Measurements from ENCODE around the gene PNPO.
A peak's percentile ranks its signal among the peaks of the same experiment; 100 is the strongest.
"Not testable (repeated sequence)": the region's sequence is repeated elsewhere in the genome, so short reads cannot be mapped to it uniquely, and the experiment has no call there.

The PNPO gene

GRCh38 chr17:47975823-47976205, 34.4 kb downstream of the PNPO start:
- H3K36me3 Mint-ChIP-seq (ENCODE audit: insufficient read depth): peaks cover 30% of the 10 kb centered on the region

GRCh38 chr17:47978324-47978723, 37.0 kb downstream of the PNPO start:
- no peak overlapping the region for H3K27ac Mint-ChIP-seq (ENCODE audit: low read depth)
- H3K4me1 Mint-ChIP-seq: peaks cover 24% of the 10 kb centered on the region
- DNase-seq (ENCODE audit: low spot score in 2 of 2): peak in 1 of 2 donors; percentile 13
- peaks cover 33% of the 10 kb centered on the region for H3K36me3 Mint-ChIP-seq (ENCODE audit: insufficient read depth)
- no peak overlapping the region for H3K4me3 Mint-ChIP-seq
- ATAC-seq (replicated peaks; ENCODE audit: extremely low read depth, poor library complexity, severe bottlenecking): peak; percentile 19
- H3K27me3 Mint-ChIP-seq: no peaks in the 10 kb centered on the region
- no peaks in the 10 kb centered on the region for H3K9me3 Mint-ChIP-seq

More at GRCh38 chr17:47975823-47976205, 34.4 kb downstream of the PNPO start:
- no peaks in the 10 kb centered on the region for H3K9me3 Mint-ChIP-seq
- no peak overlapping the region for H3K27ac Mint-ChIP-seq (ENCODE audit: low read depth)
- no peak overlapping the region for H3K4me3 Mint-ChIP-seq
- H3K4me1 Mint-ChIP-seq: peaks cover 26% of the 10 kb centered on the region
- ATAC-seq (replicated peaks; ENCODE audit: extremely low read depth, poor library complexity, severe bottlenecking): no peak
- H3K27me3 Mint-ChIP-seq: no peaks in the 10 kb centered on the region
- no peak for DNase-seq (ENCODE audit: low spot score in 2 of 2)

- ATAC-seq (replicated peaks; ENCODE audit: extremely low read depth, poor library complexity, severe bottlenecking) (no peak), DNase-seq (ENCODE audit: low spot score in 2 of 2) (no peak)
- H3K4me1 Mint-ChIP-seq: peaks cover 24% of the 10 kb centered on the region
- peak overlapping the region; percentile 51 for H3K27ac Mint-ChIP-seq (ENCODE audit: low read depth)
- no peaks in the 10 kb centered on the region for H3K27me3 Mint-ChIP-seq
- no peak overlapping the region for H3K4me3 Mint-ChIP-seq
- H3K36me3 Mint-ChIP-seq (ENCODE audit: insufficient read depth): peaks cover 31% of the 10 kb centered on the region
- H3K9me3 Mint-ChIP-seq: no peaks in the 10 kb centered on the region
These were observed 39.2 kb downstream of the PNPO start for GRCh38 chr17:47980541-47980940.

GRCh38 chr17:47981462-47981861, 40.1 kb downstream of the PNPO start:
- no peak overlapping the region for H3K4me3 Mint-ChIP-seq
- no peaks in the 10 kb centered on the region for H3K27me3 Mint-ChIP-seq
- DNase-seq (ENCODE audit: low spot score in 2 of 2): no peak
- H3K9me3 Mint-ChIP-seq: no peaks in the 10 kb centered on the region
- H3K4me1 Mint-ChIP-seq: peaks cover 24% of the 10 kb centered on the region
- H3K36me3 Mint-ChIP-seq (ENCODE audit: insufficient read depth): peaks cover 26% of the 10 kb centered on the region
- ATAC-seq (replicated peaks; ENCODE audit: extremely low read depth, poor library complexity, severe bottlenecking): peak; percentile 14
- H3K27ac Mint-ChIP-seq (ENCODE audit: low read depth): no peak overlapping the region

GRCh38 chr17:47982091-47982617, 40.8 kb downstream of the PNPO start:
- Mint-ChIP-seq H3K27me3 (no peaks in the 10 kb centered on the region), H3K36me3 (ENCODE audit: insufficient read depth) (peaks cover 22% of the 10 kb centered on the region), H3K27ac (ENCODE audit: low read depth) (no peak overlapping the region), H3K4me3 (no peak overlapping the region), H3K9me3 (no peaks in the 10 kb centered on the region), H3K4me1 (peaks cover 24% of the 10 kb centered on the region)
- ATAC-seq (replicated peaks; ENCODE audit: extremely low read depth, poor library complexity, severe bottlenecking) (no peak), DNase-seq (ENCODE audit: low spot score in 2 of 2) (no peak)

- peaks cover 24% of the 10 kb centered on the region for H3K4me1 Mint-ChIP-seq
- H3K36me3 Mint-ChIP-seq (ENCODE audit: insufficient read depth): peaks cover 15% of the 10 kb centered on the region
- no peak for DNase-seq (ENCODE audit: low spot score in 2 of 2)
- no peak for ATAC-seq (replicated peaks; ENCODE audit: extremely low read depth, poor library complexity, severe bottlenecking)
- H3K27me3 Mint-ChIP-seq: no peaks in the 10 kb centered on the region
- H3K9me3 Mint-ChIP-seq: no peaks in the 10 kb centered on the region
- no peak overlapping the region for H3K4me3 Mint-ChIP-seq
- no peak overlapping the region for H3K27ac Mint-ChIP-seq (ENCODE audit: low read depth)
These were observed 41.4 kb downstream of the PNPO start for GRCh38 chr17:47982645-47983390.

GRCh38 chr17:47983492-47984223, 42.3 kb downstream of the PNPO start:
- H3K27ac Mint-ChIP-seq (ENCODE audit: low read depth): no peak overlapping the region
- H3K4me1 Mint-ChIP-seq: peaks cover 26% of the 10 kb centered on the region
- ATAC-seq (replicated peaks; ENCODE audit: extremely low read depth, poor library complexity, severe bottlenecking) (no peak), DNase-seq (ENCODE audit: low spot score in 2 of 2) (no peak)
- H3K9me3 Mint-ChIP-seq: no peaks in the 10 kb centered on the region
- H3K4me3 Mint-ChIP-seq: no peak overlapping the region
- peaks cover 12% of the 10 kb centered on the region for H3K36me3 Mint-ChIP-seq (ENCODE audit: insufficient read depth)
- no peaks in the 10 kb centered on the region for H3K27me3 Mint-ChIP-seq

GRCh38 chr17:47986520-47986919, 45.1 kb downstream of the PNPO start:
- peaks cover 8% of the 10 kb centered on the region for H3K36me3 Mint-ChIP-seq (ENCODE audit: insufficient read depth)
- no peaks in the 10 kb centered on the region for H3K9me3 Mint-ChIP-seq
- no peak for ATAC-seq (replicated peaks; ENCODE audit: extremely low read depth, poor library complexity, severe bottlenecking)
- no peak overlapping the region for H3K4me3 Mint-ChIP-seq
- peaks cover 22% of the 10 kb centered on the region for H3K4me1 Mint-ChIP-seq
- DNase-seq (ENCODE audit: low spot score in 2 of 2): no peak
- H3K27ac Mint-ChIP-seq (ENCODE audit: low read depth): no peak overlapping the region
- H3K27me3 Mint-ChIP-seq: no peaks in the 10 kb centered on the region

GRCh38 chr17:47987240-47987835, 46.0 kb downstream of the PNPO start:
- Mint-ChIP-seq H3K27me3 (no peaks in the 10 kb centered on the region), H3K4me3 (no peak overlapping the region)

GRCh38 chr17:47988445-47988844, 47.1 kb downstream of the PNPO start:
- H3K27ac Mint-ChIP-seq (ENCODE audit: low read depth): not testable (repeated sequence)

More at GRCh38 chr17:47987240-47987835, 46.0 kb downstream of the PNPO start:
- ATAC-seq (replicated peaks; ENCODE audit: extremely low read depth, poor library complexity, severe bottlenecking) (no peak), DNase-seq (ENCODE audit: low spot score in 2 of 2) (no peak)
- no peaks in the 10 kb centered on the region for H3K9me3 Mint-ChIP-seq
- H3K27ac Mint-ChIP-seq (ENCODE audit: low read depth): no peak overlapping the region
- peaks cover 19% of the 10 kb centered on the region for H3K4me1 Mint-ChIP-seq
- peaks cover 6% of the 10 kb centered on the region for H3K36me3 Mint-ChIP-seq (ENCODE audit: insufficient read depth)

GRCh38 chr17:47989159-47989558, 47.8 kb downstream of the PNPO start:
- no peak for DNase-seq (ENCODE audit: low spot score in 2 of 2)
- H3K4me1 Mint-ChIP-seq: peaks cover 13% of the 10 kb centered on the region
- no peak overlapping the region for H3K27ac Mint-ChIP-seq (ENCODE audit: low read depth)
- peaks cover 4% of the 10 kb centered on the region for H3K36me3 Mint-ChIP-seq (ENCODE audit: insufficient read depth)
- no peak for ATAC-seq (replicated peaks; ENCODE audit: extremely low read depth, poor library complexity, severe bottlenecking)
- no peaks in the 10 kb centered on the region for H3K27me3 Mint-ChIP-seq
- no peak overlapping the region for H3K4me3 Mint-ChIP-seq
- no peaks in the 10 kb centered on the region for H3K9me3 Mint-ChIP-seq

More at GRCh38 chr17:47988445-47988844, 47.1 kb downstream of the PNPO start:
- not testable (repeated sequence) for H3K36me3 Mint-ChIP-seq (ENCODE audit: insufficient read depth); H3K27me3 Mint-ChIP-seq; H3K9me3 Mint-ChIP-seq; DNase-seq (ENCODE audit: low spot score in 2 of 2); H3K4me3 Mint-ChIP-seq; ATAC-seq (replicated peaks; ENCODE audit: extremely low read depth, poor library complexity, severe bottlenecking)
- H3K4me1 Mint-ChIP-seq: peaks cover 13% of the 10 kb centered on the region

- H3K4me1 Mint-ChIP-seq: peaks cover 13% of the 10 kb centered on the region
- H3K36me3 Mint-ChIP-seq (ENCODE audit: insufficient read depth): peaks cover 4% of the 10 kb centered on the region
- no peaks in the 10 kb centered on the region for H3K9me3 Mint-ChIP-seq
- ATAC-seq (replicated peaks; ENCODE audit: extremely low read depth, poor library complexity, severe bottlenecking) (no peak), DNase-seq (ENCODE audit: low spot score in 2 of 2) (no peak)
- no peak overlapping the region for H3K27ac Mint-ChIP-seq (ENCODE audit: low read depth)
- no peak overlapping the region for H3K4me3 Mint-ChIP-seq
- no peaks in the 10 kb centered on the region for H3K27me3 Mint-ChIP-seq
These were observed 48.3 kb downstream of the PNPO start for GRCh38 chr17:47989700-47990099.
